HPDE6-E6E7 (cell line): ENCODE data around the gene C4orf33.
A peak's percentile ranks its signal among the peaks of the same experiment; 100 is the strongest.
"Not testable (repeated sequence)": the region's sequence is repeated elsewhere in the genome, so short reads cannot be mapped to it uniquely, and the experiment has no call there.

ENCODE experiments used
- DNase-seq: peaks from one replicate; pipeline ENCODE4 v3.0.0; 2011; ENCODE audit warnings: missing footprints; ENCODE audit errors: extremely low spot score

The C4orf33 gene, protein sequence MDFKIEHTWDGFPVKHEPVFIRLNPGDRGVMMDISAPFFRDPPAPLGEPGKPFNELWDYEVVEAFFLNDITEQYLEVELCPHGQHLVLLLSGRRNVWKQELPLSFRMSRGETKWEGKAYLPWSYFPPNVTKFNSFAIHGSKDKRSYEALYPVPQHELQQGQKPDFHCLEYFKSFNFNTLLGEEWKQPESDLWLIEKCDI

DNA sequence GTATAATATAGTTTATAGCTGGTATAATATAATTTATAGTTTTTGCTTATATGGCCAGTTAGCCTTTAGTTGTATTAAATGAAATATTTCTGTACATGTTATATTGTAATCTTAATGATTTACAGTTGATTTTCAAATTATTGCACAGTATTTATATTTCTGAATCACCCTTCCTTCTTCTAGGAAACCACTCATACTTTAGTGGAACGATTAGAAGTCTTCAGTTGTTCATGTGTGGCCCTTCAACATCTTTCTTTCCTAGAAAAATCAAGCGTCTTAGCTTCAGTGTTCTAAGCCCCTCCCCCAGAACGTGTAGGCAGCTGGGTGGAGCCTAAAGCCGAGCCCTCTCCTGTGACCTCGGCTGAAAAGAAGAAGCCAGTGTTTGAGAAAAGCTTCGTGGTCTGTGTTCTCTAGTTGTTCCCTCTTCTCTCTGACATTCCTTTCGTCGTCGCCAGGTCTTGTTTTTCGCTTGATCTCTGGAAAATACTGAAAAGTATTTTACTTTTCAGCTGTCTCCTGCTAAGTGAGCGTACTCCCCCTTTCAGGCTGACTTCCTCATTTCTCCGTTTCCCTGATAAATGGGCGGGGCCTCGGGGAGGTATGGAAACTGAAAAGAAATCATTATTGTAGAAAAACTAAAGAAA is at the start of gene C4orf33:
Gene C4orf33, plus strand, starts transcription at position 342 of the 644 bp plus-strand sequence. CDS start 6,459 bp downstream, outside the sequence.
- peak; percentile 43 for DNase-seq

DNA sequence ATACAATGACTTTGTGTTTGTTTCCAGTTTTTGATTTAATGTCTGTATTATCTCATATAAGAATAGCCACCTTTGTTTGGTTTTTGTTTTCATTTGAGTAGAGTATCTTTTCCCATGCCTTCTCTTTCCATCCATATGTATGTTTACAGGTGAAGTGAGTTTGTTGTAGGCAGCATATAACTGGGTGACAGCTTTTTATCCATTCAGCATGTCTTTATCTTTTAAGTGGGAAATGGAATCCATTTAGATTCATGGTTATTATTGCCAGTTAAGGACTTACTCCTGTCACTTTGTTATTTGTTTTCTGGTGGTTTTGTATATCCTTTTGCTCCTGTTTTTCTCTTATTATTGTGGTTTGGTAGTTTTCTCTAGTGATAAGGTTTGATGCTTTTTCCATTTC is 36.9 kb upstream of the C4orf33 start:
- DNase-seq, result no peak

DNA sequence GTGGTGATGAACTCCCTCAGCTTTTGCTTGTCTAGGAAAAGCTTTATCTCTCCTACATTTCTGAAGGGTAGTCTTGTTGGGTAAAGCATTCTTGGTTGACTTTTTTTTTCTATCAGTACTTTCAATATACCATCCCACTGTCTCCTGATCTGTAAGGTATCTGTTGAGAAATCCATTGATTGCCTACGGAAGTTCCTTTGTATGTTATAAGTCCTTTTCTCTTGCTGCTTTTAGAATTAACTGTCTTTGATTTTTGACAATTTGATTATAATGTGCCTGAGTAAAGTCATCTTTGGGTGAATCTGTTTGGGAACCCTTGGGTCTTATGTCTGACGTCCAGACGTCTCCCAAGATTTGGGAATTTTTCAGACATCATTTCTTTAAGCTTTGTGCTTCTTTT is 33.4 kb upstream of the C4orf33 start:
- DNase-seq, result no peak

DNA sequence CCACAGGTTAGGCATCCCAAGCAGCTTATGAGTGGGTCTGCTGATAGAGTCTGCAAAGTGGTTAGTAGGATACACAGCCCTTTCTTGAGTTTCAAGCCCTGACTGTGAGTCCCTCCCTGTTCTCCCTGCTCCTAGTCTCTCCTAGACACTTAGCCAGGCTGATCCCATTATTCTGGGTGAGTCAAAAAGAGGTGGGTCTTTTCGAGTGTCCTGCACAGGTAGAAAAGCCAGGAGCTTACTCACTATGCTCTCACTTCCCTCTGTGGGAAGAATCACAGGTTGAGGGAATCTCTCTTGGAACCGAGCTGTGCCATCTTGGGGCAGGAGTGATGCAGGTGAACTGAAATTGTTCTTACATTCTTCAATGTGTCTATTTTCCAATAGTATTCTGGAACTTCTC is 32.3 kb upstream of the C4orf33 start:
- no peak for DNase-seq

DNA sequence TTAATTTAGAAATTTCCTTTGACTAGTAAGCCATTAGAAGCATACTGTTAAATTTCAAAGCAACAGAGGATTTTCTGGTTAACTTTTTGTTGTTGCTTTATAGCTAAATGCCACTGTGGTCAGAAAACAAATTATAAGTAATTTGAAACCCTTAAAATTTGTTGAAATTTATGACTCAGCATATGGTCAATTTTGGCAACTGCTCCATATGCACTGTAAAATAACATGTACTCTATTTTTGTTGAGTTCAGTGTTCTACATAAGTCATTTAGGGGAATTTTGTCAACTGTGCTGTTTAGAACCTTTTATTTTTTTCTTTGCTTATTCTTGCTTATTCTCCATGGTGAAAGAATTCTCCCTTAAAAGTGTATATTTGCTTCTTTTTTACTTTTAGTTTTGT is 31.2 kb upstream of the C4orf33 start:
- DNase-seq, result no peak

DNA sequence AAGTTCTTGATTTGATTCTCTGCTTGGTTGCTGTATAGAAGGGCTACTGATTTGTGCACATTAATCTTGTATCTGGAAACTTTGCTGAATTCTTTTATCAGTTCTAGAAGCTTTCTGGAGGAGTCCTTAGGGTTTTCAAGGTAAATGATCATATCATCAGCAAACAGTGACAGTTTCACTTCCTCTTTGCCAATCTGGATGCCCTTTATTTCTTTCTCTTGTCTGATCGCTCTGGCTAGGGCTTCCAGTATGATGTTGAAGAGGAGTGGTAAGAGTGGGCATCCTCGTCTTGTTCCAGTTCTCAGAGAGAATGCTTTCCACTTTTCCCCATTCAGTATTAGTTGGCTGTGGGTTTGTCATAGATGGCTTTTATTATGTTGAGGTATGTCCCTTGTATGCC is 26.4 kb upstream of the C4orf33 start:
- DNase-seq, result not testable (repeated sequence)

DNA sequence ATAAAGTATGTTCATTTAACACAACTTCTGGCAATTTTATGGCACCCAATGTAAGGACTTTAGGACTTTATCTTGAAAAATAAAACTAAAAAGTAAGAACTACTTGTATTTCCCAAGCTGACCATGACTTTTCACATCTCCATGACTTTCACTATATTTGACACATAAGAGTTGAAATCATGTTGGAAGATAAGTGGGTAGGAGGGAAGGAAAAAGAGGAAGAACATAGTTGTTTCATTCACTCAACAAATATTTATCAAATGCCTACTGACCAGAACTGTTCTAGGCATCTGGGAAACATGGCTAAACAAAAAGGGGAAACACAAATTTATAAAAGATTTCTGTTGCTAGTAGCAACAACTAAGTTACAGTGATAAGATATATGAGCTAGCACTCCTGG is 18.6 kb upstream of the C4orf33 start:
- DNase-seq, result no peak

DNA sequence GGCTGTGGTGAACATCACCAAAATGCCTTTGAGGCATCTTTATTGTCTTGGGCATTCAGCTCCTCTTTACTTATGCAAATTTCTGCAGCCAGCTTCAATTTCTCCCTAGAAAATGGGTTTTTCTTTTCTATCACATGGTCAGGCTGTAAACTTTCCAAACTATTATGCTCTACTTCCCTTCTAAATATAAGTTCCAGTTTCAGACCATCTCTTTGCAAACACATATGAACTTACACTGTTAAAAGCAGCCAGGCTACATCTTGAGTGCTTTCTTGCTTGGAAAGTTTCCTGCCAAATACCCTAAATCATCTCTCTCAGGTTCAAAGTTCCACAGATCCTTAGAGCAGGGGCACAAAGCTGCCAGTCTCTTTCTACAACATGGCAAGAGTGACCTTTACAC is 15.8 kb upstream of the C4orf33 start:
- no peak for DNase-seq

DNA sequence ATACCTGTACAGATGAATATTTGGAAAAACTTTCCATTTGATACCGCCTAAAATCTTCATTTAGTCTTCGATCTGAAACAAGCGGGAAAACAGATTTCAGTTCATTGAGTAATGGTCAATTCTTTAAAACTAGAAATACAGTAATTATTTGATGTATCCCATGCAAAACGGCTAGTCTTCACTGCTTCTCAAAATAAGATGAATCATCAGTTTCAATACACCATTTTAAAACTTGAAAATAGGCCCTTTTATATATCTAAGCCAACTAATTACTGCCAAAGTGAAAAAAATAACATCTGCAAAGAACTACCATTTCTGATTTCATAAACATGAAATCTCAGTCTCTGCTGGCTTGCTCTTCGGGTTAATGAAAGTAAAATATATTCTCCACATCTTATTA is 13.7 kb upstream of the C4orf33 start:
- no peak for DNase-seq

DNA sequence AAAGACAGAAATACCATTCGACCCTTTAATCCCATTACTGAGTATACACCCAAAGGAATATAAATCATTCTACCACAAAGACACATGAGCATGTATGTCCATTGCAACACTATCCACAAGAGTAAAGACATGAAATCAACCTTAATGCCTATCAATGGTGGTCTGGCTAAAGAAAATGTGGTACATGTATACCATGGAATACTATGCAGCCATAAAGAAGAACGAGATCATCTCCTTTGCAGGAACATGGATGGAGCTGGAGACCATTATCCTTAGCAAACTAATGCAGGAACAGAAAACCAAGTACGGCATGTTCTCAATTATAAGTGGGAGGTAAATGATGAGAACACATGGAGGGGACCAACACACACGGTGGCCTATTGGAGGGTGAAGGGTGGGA is 10.5 kb upstream of the C4orf33 start:
- DNase-seq, result no peak

DNA sequence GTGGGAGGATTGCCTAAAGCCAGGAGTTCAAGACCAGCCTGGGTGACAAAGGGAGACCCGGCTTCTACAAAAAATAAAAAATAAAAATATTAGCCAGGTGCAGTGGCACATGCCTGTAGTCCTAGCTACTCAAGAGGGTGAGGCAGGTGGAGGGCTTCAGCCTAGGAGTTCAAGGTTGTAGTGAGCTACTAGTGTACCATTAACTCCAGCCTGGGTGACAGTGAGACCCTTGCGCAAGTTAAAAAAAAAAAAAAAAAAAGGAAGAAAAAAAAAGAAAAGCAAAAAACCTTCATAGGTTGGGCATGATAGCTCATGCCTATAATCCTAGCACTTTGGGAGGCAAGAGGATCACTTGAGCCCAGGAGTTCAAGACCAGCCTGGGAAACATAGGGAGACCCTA is 8.4 kb upstream of the C4orf33 start:
- DNase-seq, result no peak

DNA sequence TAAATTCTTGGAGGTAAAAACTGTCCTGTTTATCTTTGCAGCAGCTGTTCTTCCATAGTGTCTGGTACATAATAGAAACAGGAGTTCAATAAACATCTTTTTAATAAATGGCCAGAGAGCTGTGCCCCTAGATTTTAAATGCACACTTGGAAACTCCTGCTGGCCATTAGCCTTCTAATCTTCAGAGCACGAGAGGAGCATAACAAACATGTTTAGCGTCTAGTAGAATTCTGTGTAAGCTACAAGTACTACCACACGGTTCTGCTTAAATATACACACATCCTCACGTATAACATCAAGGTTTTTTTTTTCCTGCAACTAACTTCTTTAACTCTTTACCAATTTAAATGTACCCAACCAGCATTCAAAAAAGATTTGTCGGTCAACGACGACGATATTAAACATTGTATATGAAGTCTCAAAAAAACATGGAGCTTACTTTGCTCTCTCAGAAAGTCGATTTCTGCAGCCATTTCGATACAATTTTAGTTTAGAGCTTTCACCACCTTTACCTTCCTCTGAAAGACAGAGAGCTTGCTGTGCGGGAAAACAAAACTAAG is 3.2 kb upstream of the C4orf33 start:
- DNase-seq, result no peak

DNA sequence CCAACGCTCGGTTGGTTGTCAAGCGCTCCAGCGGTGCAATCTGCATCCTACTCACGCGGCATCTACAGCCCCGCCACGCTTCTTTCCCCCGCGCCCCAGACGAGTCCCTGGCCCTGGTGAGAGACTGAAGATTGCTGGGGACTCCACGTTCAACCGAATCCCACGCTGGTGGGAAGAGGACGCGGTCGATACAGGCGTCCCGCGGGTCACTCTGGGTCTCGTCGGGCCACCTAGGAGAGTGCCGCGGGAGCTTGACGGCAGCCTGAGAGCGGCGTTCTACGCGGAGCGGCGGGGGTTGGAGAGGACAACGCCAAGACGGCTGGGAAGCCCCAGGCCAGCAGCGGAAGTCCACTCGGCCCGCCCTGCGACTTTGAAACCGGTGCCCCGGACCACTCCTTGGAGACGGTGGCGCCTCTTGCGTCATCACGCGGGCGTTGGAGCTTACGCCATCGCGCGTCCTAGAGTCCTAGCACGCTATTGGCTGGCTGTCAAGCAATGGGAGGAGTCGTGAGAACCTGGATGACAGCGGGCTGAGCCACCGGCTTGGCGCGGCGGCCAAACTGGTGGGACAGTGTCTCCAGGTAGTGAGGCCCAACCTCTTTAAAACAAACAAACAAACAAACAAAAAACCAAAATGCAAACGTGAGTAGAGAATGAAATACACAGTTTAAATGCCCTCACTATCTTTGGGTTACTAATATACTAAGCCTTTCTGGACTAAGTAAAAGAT is 2.6 kb upstream of the C4orf33 start, which contains the start of gene SCLT1:
Gene SCLT1, minus strand, starts transcription at position 349 of the 730 bp plus-strand sequence. CDS start 436 bp downstream, outside the sequence.
- peak; percentile 86 for DNase-seq

DNA sequence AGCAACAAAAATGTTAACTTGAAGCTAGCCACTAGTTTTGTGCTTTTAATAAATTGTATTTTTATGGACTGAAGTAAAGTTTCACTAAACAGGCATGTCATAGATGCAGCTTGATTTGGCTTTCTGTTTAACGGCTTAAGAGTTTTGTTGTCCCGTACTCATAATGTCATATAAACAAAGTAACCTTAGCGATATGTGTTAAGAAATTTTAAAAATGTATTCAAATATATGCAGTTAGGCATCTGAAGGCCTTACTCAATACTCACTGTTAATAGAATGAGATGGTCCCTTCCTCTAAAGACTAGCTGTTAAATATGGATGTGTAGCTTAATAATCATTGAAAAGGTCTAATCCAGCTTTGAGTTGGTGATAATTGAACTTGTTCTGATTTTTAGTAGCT is 1.6 kb upstream of the C4orf33 start:
- no peak for DNase-seq

DNA sequence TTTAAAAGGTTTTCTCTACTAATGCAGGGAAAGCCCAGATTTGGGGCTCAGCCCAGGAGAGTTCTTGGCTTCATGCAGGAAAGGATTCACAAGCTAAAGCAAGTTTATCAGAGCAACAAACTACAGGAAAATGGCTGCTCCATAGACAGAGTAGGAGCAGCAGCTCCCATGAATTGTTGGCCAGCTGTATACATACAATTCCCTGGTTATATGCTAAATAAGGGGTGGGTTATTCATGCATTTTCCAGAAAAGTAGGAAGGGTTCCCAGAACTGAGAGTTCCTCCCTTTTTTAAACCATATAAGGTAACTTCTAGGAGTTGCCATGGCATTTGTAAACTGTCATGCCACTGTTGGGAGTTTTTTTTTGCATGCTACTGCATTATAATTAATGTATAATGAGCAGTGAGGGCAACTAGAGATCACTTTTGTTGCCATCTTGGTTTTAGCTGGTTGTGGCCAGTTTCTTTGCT is 2.6 kb downstream of the C4orf33 start:
- DNase-seq, result no peak

DNA sequence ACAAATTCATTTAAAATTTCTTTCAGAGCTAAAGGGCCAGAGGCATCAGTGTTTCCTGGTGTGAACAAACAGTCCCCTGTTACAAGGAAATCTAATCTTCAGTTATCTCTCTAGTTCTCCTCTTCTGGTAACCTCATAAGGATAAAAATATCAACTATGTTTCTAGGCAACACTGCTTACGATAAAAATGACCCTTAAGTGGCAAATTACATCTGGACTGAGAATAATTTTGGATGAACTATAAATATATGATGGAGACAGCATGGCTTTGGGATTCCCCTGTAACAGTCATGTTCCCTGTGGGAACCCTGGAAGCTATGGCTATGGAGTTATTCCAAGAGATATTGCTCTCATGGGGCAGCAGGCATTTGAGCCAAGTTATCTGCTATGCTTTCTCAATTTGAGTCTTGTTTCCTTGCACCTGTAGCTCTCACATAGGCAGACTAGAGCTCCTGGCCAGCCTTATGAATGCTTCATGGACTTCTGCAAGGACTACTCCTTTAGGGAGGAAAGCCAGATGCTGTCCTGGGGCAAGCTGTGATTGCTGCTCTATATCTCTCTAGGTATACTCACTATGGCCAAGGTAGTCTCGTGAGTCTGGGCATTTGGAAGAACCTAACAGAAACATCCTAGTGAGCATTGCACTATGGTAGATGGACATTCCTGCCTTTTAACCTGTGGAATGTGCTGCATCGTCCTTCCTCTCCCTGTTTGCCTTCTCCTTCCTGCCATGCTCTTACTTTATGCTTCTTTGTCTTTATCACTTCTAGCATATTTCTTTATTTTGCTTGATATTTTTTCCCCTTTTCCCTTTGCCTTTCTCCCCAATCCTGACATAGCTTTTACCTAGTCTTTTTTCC is 14.2 kb downstream of the C4orf33 start:
- DNase-seq, result no peak

DNA sequence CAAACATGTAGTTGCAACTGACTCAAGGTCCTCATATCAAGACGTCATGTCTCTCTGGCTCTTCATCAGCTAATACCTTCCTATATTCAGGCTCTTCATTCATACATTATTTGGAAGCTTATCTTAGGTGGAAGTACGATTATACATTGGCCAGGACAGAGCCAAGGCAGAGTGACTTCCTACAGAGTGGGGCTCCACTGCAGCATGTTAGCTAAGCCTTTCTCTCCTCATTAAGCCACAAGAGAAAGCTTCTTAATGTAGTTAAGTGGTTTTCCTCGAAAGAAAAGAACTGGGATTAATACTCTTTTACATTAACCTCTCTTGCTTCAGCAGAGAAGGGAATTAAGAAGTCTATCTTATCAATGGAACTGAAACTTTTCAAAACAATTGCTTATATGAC is 15.0 kb downstream of the C4orf33 start:
- DNase-seq, result no peak

DNA sequence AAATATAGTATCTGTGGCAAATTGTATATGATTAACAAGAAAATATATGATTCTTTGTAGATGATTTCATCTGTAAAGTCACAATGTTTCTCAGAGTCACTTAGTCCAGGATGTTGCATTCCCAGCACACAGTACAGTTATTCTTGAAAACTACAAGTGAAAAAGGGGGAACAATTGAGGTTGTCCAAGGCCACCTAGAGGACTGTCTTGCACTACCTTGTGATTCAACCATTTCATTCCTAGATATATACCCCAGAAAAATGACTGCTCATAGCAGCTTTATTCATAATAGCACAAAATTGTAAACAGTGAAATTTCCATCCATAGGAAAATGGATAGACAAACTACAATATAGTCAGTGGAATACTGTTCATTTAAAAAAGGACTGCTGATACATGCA is 16.0 kb downstream of the C4orf33 start:
- no peak for DNase-seq

DNA sequence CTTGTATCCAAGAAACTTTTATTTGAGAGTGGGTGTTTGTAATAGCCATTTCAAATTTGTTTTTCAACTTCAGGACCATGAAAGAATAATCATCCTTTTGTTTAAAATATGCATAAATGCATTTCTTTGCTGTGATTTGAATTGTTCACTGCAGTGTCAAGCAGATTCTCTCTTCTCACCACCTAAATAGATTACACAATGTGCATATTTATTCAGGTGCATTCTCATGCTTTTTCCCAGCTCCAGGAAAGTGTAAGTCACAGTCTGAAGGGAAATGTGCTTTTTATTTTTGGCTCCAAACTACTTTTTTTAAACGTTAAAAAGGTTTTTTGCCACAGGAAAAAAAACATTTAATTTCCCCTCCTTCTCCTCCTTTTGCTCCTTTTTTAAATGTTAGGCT is 17.5 kb downstream of the C4orf33 start:
- no peak for DNase-seq

DNA sequence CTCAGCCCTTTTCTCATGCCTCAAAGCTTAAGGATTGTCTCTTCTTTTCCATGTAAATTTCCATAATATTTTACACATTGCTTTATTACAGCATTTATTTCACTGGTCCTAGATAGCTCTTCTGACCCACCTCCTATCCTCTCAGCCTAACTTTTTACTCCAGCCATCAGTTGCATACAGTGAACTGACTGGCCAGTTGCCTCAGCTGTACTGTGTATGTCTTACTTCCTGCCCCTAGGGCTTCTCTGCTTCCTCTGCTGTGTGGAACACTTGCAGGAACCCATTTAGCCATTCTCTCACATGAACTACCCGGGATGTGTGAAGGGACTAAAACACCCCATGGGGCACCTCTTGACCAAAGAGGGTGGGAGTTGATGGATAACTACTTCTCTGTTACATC is 18.0 kb downstream of the C4orf33 start:
- no peak for DNase-seq

DNA sequence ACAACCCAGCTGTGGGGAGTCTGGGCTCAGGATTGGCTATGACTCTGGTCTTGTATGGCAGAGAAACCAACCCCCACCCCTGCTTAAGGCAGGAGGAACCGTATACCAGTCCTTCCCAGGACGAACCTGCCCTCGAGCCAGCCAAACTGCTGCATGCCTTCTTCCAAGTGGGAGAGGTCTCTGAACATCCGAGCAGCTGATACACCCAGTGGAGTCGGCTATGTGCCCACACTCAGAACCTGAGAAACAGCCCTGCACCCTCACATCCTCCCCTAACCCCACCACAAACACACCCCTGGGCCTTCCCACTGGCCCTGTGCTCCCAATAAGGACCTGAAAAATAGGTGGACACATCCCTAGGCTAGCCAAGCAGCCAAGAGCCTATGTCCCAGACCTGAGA is 21.8 kb downstream of the C4orf33 start:
- no peak for DNase-seq

DNA sequence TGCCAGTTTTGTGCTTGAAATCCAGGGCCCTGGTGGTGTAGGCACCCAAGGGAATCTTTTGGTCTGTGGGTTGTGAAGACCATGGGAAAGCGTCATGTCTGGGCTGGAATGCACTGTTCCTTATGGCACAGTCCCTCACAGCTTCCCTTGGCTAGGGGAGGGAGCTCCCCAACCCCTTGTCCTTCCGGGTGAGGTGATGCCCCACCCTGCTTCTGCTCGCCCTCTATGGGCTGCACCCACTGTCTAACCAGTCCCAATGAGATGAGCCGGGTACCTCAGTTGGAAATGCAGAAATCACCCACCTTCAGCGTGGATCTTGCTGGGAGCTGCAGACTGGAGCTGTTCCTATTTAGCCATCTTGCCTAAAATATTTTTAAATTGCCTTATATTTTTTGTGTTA is 30.7 kb downstream of the C4orf33 start:
- not testable (repeated sequence) for DNase-seq
